Hematopoietic multipotent progenitor cell treated with erythropoietin and hydrocortisone succinate and interleukin-3 and kit ligand, for 17 days (in vitro differentiated cells): Measurements from ENCODE around the gene SREBF2.
"Not testable (repeated sequence)": the region's sequence is repeated elsewhere in the genome, so short reads cannot be mapped to it uniquely, and the experiment has no call there.

Experiments
- DNase-seq: peaks from one replicate; pipeline ENCODE4 v3.0.0-alpha.2; 2015; ENCODE audit warnings: low spot score

The SREBF2 gene

DNA sequence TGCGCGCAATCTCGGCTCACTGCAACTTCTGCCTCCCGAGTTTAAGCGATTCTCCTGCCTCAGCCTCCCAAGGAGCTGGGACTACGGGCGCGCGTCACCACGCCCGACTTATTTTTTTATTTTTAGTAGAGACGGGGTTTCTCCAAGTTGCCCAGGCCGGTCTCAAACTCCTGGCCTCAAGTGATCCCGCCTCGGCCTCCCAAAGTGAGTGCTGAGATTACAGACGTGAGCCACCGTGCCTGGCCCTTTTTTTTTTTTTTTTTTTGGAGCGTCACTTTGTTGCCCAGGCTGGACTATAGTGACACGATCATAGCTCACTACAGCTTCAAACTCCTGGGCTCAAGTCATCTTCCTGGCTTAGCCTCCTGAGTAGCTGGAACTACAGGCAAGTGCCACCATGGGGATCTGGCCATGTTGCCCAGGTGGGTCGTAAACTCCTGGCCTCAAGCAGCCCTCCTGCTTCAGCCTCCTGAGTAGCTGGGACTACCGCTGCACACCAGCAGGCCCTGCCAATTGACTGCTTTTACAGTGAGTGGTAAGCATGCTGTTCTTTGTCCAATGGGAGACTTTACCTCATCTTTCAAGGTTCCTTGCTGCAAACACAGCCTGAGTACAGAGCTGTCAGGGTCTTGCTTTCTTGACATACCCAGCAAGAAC lies 114.6 kb downstream of the SREBF2 start:
- no peak for DNase-seq

- DNase-seq: no peak
These were observed 115.2 kb downstream of the SREBF2 start for GRCh38 chr22:41948142-41948541.

DNA sequence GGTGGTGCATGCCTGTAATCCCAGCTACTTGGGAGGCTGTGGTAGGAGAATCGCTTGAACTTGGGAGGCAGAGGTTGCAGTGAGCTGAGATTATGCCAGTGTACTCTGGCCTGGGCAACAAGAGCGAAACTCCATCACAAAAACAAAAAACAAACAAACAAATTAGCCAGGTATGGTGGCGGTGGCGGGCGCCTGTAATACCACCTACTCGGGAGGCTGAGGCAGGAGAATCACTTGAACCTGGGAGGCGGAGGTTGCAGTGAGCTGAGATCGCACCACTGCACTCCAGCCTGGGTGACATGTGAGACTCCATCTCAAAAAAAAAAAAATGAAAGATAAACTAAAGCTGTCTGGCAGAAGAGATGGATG lies 116.0 kb downstream of the SREBF2 start:
- DNase-seq: not testable (repeated sequence)

GRCh38 chr22:41949297-41949965 lies 116.5 kb downstream of the SREBF2 start:
- DNase-seq: no peak

GRCh38 chr22:41951898-41952474 lies 119.1 kb downstream of the SREBF2 start, which contains the start of gene SMIM45:
TSS of gene SMIM45 (plus strand) at chr22:41952150.
- no peak for DNase-seq

DNA sequence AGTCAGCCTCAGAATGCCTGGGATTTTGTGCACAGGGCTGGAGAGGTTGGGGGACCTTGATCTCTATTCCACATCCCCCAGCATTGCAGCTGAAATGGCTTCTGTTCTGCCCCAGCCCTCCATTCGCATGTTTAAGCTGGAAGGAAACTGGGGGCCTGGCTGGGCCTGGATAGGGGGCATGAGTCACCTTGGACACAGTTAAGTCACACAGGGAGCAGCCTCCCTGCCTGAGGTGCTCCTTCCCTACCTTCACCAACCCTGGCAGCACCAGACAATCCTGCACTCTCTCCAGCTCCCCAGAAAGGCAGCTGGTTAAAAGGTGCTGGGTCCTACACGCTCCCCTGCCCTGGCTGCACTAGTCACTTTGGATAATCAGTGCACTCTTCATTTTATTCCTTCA lies 119.8 kb downstream of the SREBF2 start:
- DNase-seq: no peak
